Fibroblast of peridontal ligament (primary cell): ENCODE measurements around the gene RAC2.

ENCODE experiments used
- DNase-seq: peaks from one replicate; pipeline ENCODE4 v3.0.0-alpha.2; 2010; ENCODE audit errors: extremely low read depth

The RAC2 gene

GRCh38 chr22:37221424-37222333, 22.4 kb downstream of the RAC2 start:
- no peak for DNase-seq

GRCh38 chr22:37220543-37220981, 23.5 kb downstream of the RAC2 start:
- no peak for DNase-seq

GRCh38 chr22:37219533-37219932, 24.5 kb downstream of the RAC2 start:
- DNase-seq = no peak

- no peak for DNase-seq
Measured at GRCh38 chr22:37218771-37219411, 25.2 kb downstream of the RAC2 start.

GRCh38 chr22:37218399-37218770, 25.7 kb downstream of the RAC2 start:
- DNase-seq = no peak

GRCh38 chr22:37215890-37216289, 28.2 kb downstream of the RAC2 start:
- no peak for DNase-seq

GRCh38 chr22:37214731-37215030, 29.4 kb downstream of the RAC2 start:
- no peak for DNase-seq

GRCh38 chr22:37213941-37214730, 29.9 kb downstream of the RAC2 start:
- no peak for DNase-seq

GRCh38 chr22:37213218-37213855, 30.7 kb downstream of the RAC2 start:
- DNase-seq = no peak

- DNase-seq = no peak
Measured at GRCh38 chr22:37212174-37212906, 31.7 kb downstream of the RAC2 start, which contains the start of gene SSTR3. TSS of gene SSTR3 (minus strand) at chr22:37212477. CDS start at chr22:37207803, 4,674 bp downstream.

GRCh38 chr22:37211866-37212173, 32.2 kb downstream of the RAC2 start:
- no peak for DNase-seq

- no peak for DNase-seq
Measured at GRCh38 chr22:37211075-37211865, 32.8 kb downstream of the RAC2 start.

- no peak for DNase-seq
Measured at GRCh38 chr22:37210041-37210803, 33.8 kb downstream of the RAC2 start.

GRCh38 chr22:37209140-37209845, 34.8 kb downstream of the RAC2 start:
- DNase-seq = no peak

- DNase-seq = no peak
Measured at GRCh38 chr22:37208401-37209139, 35.5 kb downstream of the RAC2 start.

- DNase-seq = no peak
Measured at GRCh38 chr22:37207981-37208380, 36.1 kb downstream of the RAC2 start.

GRCh38 chr22:37206841-37207821, 36.9 kb downstream of the RAC2 start:
- no peak for DNase-seq
